GM12873 (cell line): Measurements from ENCODE around the gene CATSPER4.

Source experiments
- CTCF ChIP-seq: IDR thresholded peaks from 2 replicates; pipeline ENCODE4 v1.5.1; 2012; ENCODE audit warnings: low read depth, mild to moderate bottlenecking, moderate library complexity, low read length, control low read depth; ENCODE audit not compliant: insufficient read depth; ENCODE audit errors: missing control alignments

The CATSPER4 gene

GRCh38 chr1:26161415-26162219 is 28.8 kb upstream of the CATSPER4 start:
- TF ChIP-seq CTCF = no peak

- no peak for TF ChIP-seq CTCF
Observed at GRCh38 chr1:26162220-26162709, 28.1 kb upstream of the CATSPER4 start.

GRCh38 chr1:26163684-26164035 is 26.7 kb upstream of the CATSPER4 start:
- no peak for TF ChIP-seq CTCF

GRCh38 chr1:26164036-26164860 is 26.2 kb upstream of the CATSPER4 start:
- TF ChIP-seq CTCF = peak; percentile 50

- no peak for TF ChIP-seq CTCF
Observed at GRCh38 chr1:26164861-26165842, 25.2 kb upstream of the CATSPER4 start.

GRCh38 chr1:26166719-26167281 is 23.6 kb upstream of the CATSPER4 start:
- TF ChIP-seq CTCF = no peak
